Measurements from ENCODE around the gene ABLIM2.

DNA sequence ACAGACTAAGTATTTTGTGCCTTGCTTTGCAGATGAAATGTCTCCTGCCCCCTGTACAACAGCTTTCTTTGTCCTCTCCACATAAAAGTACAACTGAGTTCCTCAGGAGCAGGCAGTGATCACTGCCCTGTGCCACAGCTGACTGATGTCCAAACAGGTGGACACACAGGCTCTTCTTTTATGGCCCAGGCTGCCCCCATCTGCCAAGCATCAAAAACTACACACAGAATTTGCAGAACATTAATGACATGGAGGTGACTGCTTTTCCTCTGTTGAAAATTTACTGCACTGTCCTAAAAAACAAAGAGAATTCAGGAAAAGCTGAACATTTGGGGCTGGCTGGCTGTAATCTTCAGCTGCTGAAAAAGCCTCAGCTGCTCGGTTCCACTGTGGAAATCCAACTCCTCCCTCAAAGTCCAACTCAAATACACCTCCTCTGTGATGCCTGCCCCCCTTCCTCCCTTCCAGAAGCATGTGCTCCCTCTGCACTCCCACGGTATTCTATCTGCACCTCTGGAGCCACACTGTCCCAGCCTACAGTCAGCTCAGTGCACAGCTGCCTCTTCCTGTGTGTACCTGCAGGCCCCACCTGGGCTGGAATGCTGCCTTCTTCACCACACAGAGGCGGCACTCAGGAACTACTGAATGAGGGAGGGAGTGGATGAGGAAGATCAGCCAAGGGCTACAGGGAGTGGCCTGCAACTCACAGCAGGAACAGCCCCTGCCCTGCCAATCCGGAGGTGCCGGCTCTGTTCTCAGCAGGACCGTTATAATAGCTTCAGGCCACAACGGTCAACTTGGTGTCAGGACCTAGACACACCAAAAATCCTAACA is 229.3 kb downstream of the ABLIM2 start:
- no peak for TF ChIP-seq POLR2A (IDR thresholded peaks at IDR 0.05; ENCODE audit: low read depth)
- TF ChIP-seq, protein P1, sequence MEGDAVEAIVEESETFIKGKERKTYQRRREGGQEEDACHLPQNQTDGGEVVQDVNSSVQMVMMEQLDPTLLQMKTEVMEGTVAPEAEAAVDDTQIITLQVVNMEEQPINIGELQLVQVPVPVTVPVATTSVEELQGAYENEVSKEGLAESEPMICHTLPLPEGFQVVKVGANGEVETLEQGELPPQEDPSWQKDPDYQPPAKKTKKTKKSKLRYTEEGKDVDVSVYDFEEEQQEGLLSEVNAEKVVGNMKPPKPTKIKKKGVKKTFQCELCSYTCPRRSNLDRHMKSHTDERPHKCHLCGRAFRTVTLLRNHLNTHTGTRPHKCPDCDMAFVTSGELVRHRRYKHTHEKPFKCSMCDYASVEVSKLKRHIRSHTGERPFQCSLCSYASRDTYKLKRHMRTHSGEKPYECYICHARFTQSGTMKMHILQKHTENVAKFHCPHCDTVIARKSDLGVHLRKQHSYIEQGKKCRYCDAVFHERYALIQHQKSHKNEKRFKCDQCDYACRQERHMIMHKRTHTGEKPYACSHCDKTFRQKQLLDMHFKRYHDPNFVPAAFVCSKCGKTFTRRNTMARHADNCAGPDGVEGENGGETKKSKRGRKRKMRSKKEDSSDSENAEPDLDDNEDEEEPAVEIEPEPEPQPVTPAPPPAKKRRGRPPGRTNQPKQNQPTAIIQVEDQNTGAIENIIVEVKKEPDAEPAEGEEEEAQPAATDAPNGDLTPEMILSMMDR (IDR thresholded peaks at IDR 0.05), result peak; percentile 44 to 55 (median 45)
